Adrenal gland (tissue), 12 donors: ENCODE data around the gene DBNDD1. TPM values are rescaled to one million over a fixed set of nuclear protein-coding genes. Genes with fewer than 3 reads are reported as not detected.

Experiments
- DNase-seq, 7 donors: peaks; one replicate each; pipeline ENCODE4 v3.0.0-alpha.2; 2019 to 2020
- H3K27ac ChIP-seq, 5 donors: fragments of 200-600 bp; sonication (generic) in 4 of 5; 1 replicate in 3 of 5; 2 replicates in 2 of 5; pipeline versions ENCODE4 v1.5.1 to v1.8.0; 2016 to 2020; ENCODE audit warnings: mild to moderate bottlenecking in 1 of 5
- H3K27me3 ChIP-seq: fragments of 200-600 bp; 2 replicates; pipeline ENCODE4 v1.8.0; 2021
- H3K36me3 ChIP-seq, 2 donors: fragments of 200-600 bp; replicated peaks in 1 of 2; 1 replicate in 1 of 2; 2 replicates in 1 of 2; pipeline versions ENCODE4 v1.5.1 to v1.8.0; 2018 to 2022
- H3K4me1 ChIP-seq, 2 donors: fragments of 200-600 bp; replicated peaks in 1 of 2; 1 replicate in 1 of 2; 2 replicates in 1 of 2; pipeline versions ENCODE4 v1.5.1 to v1.8.0; 2018 to 2021
- H3K4me3 ChIP-seq, 4 donors: fragments of 200-600 bp; sonication (generic) in 3 of 4; one replicate each; pipeline ENCODE4 v1.5.1; 2016 to 2018
- H3K9me3 ChIP-seq, 3 donors: fragments of 200-600 bp; sonication (generic) in 1 of 3; replicated peaks in 1 of 3; 1 replicate in 2 of 3; 2 replicates in 1 of 3; pipeline versions ENCODE4 v1.5.1 to v1.8.0; 2016 to 2021
- POLR2A ChIP-seq, 2 donors: fragments of 450-650 bp; IDR thresholded peaks; one replicate each; pipeline ENCODE4 v1.6.1; 2017; ENCODE audit warnings: antibody characterized with exemption in 2 of 2, mild to moderate bottlenecking in 2 of 2, moderate library complexity in 1 of 2
- WGBS, 4 donors: extraction: QIAGEN DNeasy Blood & Tissue Kit in 2 of 4; methylation state at CpG; one replicate each; pipeline versions ENCODE4 v1.1.5 to v1.1.7; 2013 to 2017; 5-methylcytosine and 5-hydroxymethylcytosine counted together
- intact Hi-C, 2 donors: fragments of 100-400 bp; cut with DNase I; formaldehyde crosslinking; loops; one replicate each; pipeline versions ENCODE4 v1.14.1 to v1.15.0; 2022 to 2023
- polyA plus RNA-seq, 3 donors: library from polyadenylated mRNA; stranded (reverse); fragments of 200-250 nt in 2 of 3; fragments of 350-450 nt in 1 of 3; fragmentation: Illumina TruSeq in 1 of 3; extraction: RNeasy Lipid Tissue Mini Kit (QIAGEN cat#74804) in 1 of 3; gene quantifications; one replicate each; pipeline ENCODE4 v1.2.3, GENCODE V29; 2013 to 2014
- total RNA-seq, 9 donors: library from RNA; depleted of rRNA in 4 of 9; stranded (reverse); fragments of >200 nt in 4 of 9; fragments of 120-200 nt in 1 of 9; fragmentation: NEBNext Ultra II Directional in 1 of 9; extraction: Animal tissue kit (Norgen Biotek cat#: 25700) in 1 of 9; gene quantifications; one replicate each; pipeline versions ENCODE4 v1.1.0 to v1.2.4, GENCODE V29; 2013 to 2023
- TF ChIP-seq, protein P1 (sequence below), 6 experiments: fragments of 450-650 bp in 4 of 6; fragments of 200-600 bp in 2 of 6; sonication (generic) in 1 of 6; IDR thresholded peaks; 1 replicate in 5 of 6; 2 replicates in 1 of 6; pipeline versions ENCODE4 v1.5.1 to v1.8.0; 2016 to 2021; ENCODE audit warnings: antibody characterized with exemption in 6 of 6, mild to moderate bottlenecking in 2 of 6, moderate library complexity in 1 of 6
- donor health status: healthy with polysubstance abuse.
- donor health status: Bipolar disorder and iron deficiency.
- donor health status: DM: yes; HTN: yes; CAD: no.
- donor health status: DM: no; HTN: no; CAD: no.
- donor health status: DM: no; HTN: no; CAD: no.
- donor health status: DM: yes; HTN: yes; CAD: no.

DBNDD1 gene
- total and polyA plus RNA-seq, 12 donors, result 1.4 to 24.2 (median 7.0) TPM

DNA sequence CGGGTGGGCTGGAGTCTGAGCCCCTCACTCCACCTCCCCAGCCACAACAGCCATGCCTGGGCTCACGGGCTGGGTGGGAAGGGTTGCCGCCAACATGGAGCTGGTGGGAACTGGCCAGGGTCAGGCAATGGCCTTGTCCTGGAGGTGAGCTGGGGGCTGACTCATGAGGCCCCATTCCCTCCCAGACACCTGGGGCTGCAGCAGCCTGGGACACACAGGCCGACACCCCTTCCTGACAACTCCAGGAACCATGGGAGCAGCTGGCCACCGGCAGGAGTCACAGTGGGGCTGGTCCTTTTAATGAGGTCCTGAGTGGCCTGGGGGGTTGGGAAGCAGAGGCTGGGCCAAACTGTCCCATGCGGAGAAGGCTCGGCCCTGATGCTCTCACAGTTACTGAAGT lies 12.2 kb downstream of the DBNDD1 start:
- intact Hi-C loops, result no loop called here
- DNase-seq, result no peak
- Histone ChIP-seq H3K4me1 (no peaks in the 10 kb centered on the region), H3K27me3 (no peaks in the 10 kb centered on the region), H3K36me3 (no peaks in the 10 kb centered on the region), H3K4me3 (no peak overlapping the region), H3K27ac (no peak overlapping the region), H3K9me3 (no peaks in the 10 kb centered on the region)
- 40 to 87% (median 81%) methylated on average over 1 to 7 of the region's 7 CpGs for WGBS, 4 donors
- TF ChIP-seq, protein P1, sequence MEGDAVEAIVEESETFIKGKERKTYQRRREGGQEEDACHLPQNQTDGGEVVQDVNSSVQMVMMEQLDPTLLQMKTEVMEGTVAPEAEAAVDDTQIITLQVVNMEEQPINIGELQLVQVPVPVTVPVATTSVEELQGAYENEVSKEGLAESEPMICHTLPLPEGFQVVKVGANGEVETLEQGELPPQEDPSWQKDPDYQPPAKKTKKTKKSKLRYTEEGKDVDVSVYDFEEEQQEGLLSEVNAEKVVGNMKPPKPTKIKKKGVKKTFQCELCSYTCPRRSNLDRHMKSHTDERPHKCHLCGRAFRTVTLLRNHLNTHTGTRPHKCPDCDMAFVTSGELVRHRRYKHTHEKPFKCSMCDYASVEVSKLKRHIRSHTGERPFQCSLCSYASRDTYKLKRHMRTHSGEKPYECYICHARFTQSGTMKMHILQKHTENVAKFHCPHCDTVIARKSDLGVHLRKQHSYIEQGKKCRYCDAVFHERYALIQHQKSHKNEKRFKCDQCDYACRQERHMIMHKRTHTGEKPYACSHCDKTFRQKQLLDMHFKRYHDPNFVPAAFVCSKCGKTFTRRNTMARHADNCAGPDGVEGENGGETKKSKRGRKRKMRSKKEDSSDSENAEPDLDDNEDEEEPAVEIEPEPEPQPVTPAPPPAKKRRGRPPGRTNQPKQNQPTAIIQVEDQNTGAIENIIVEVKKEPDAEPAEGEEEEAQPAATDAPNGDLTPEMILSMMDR (IDR thresholded peaks at IDR 0.05), result no peak
- no peak for TF ChIP-seq POLR2A (IDR thresholded peaks at IDR 0.05)

DNA sequence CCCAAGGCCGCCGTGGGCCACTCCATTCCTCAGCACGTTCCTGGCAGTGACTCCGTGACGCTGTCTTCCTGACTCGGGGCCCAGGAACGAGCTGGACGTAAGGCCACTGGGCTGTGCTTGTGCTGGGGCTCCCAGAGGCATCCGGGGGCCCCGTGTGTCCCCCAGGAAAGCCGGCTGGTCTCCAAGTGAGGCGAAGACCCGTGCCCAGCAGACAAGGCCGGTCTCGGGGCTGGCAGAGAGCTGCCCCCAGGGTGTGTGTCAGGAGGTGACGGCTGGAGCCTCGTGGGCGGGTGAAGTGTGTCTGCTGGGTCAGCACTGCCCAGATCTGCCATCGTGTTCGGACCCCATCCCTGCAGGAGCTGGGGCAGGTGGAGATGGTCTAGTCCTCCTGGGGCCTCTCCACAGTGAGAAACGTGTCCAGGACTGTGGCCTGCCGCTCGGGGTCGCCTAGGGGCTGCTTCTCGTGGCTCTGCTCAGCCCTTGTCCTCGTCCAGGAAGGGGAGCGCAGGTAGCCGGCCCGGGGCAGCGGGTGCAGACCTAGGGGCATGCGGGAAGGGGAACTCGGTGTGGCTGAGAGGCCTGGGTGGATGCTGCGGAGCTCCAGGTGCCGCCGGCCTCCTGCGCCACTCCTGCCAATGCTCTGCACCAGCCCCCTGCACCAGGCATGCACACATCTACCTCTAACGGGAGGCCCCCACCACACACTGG lies 13.1 kb downstream of the DBNDD1 start:
- 89 to 94% (median 92%) methylated on average over 11 to 37 of the region's 37 CpGs for WGBS, 4 donors
- no peaks in the 10 kb centered on the region for H3K4me1 ChIP-seq
- no peak for DNase-seq
- no peak overlapping the region for H3K27ac ChIP-seq
- TF ChIP-seq, protein P1 (IDR thresholded peaks at IDR 0.05), result no peak
- no peak for TF ChIP-seq POLR2A (IDR thresholded peaks at IDR 0.05)
- H3K9me3 ChIP-seq, result no peaks in the 10 kb centered on the region
- H3K27me3 ChIP-seq, result no peaks in the 10 kb centered on the region
- no peaks in the 10 kb centered on the region for H3K36me3 ChIP-seq
- no peak overlapping the region for H3K4me3 ChIP-seq
- intact Hi-C loops, result no loop called here

DNA sequence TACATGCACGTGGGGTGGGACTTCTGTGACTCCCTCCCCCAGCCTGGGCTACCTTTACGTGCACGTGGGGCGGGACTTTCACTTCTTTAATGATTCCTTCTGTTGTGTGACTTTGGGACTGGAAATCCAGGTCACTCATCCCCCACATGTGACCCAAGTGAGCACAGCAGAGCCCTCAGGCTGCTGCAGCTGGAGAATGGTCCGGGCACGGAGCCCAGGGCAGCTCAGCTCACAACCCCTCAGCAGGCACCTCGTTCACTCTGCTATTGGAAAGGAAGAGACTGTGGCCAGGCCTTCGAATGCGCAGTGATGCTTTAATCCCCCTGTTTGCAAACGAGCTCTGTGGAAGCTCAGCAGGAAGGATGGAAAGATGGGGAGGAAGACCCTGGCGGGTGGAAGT lies 14.7 kb downstream of the DBNDD1 start:
- DNase-seq, result no peak
- intact Hi-C loops, result no loop called here
- TF ChIP-seq, protein P1 (IDR thresholded peaks at IDR 0.05), result no peak
- TF ChIP-seq POLR2A (IDR thresholded peaks at IDR 0.05), result no peak
- no peaks in the 10 kb centered on the region for H3K27me3 ChIP-seq
- no peaks in the 10 kb centered on the region for H3K4me1 ChIP-seq
- 87 to 92% (median 88%) methylated on average over 11 of the region's 11 CpGs for WGBS, 4 donors
- no peak overlapping the region for H3K4me3 ChIP-seq
- H3K27ac ChIP-seq, result no peak overlapping the region
- no peaks in the 10 kb centered on the region for H3K36me3 ChIP-seq
- H3K9me3 ChIP-seq, result no peaks in the 10 kb centered on the region

DNA sequence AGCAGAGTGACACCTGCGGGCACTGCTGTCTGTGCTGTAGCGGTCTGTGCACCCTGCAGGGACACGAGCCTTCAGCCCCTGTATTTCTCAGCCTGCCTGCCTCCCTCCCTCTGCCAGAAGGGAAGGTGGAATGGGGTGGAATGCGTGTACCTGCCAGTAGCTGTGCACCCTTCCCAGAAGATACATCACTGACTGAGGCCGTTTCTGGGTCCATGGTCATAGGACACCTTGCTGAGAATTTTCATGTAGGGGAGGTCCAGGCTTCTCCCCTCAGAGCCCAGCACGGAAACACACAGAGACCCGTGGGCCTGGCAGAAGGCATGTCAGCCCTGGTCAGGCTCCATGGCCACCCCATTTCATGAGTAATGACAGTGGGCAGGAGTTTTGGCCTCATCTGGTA lies 16.5 kb downstream of the DBNDD1 start:
- no peak overlapping the region for H3K4me3 ChIP-seq
- TF ChIP-seq, protein P1 (IDR thresholded peaks at IDR 0.05), result no peak
- TF ChIP-seq POLR2A (IDR thresholded peaks at IDR 0.05), result no peak
- intact Hi-C loops, result no loop called here
- no peaks in the 10 kb centered on the region for H3K27me3 ChIP-seq
- H3K27ac ChIP-seq, result no peak overlapping the region
- H3K9me3 ChIP-seq, result no peaks in the 10 kb centered on the region
- DNase-seq, result no peak
- no peaks in the 10 kb centered on the region for H3K4me1 ChIP-seq
- no peaks in the 10 kb centered on the region for H3K36me3 ChIP-seq
- WGBS, 4 donors, result 84 to 89% (median 88%) methylated on average over 4 to 7 of the region's 7 CpGs
